Vagina (tissue), 2 donors: ENCODE results near the gene SLC19A3. TPM values are rescaled to one million over a fixed set of nuclear protein-coding genes. Genes with fewer than 3 reads are reported as not detected.

ENCODE experiments used
- DNase-seq, 2 donors: peaks; one replicate each; pipeline ENCODE4 v3.0.0-alpha.2; 2017; ENCODE audit errors: extremely low spot score in 2 of 2
- H3K27ac ChIP-seq: fragments of 200-600 bp; sonication (generic); one replicate; pipeline ENCODE4 v1.5.1; 2019
- H3K27me3 ChIP-seq: fragments of 200-600 bp; sonication (generic); one replicate; pipeline ENCODE4 v1.5.1; 2019
- H3K36me3 ChIP-seq, 2 donors: fragments of 200-600 bp; sonication (generic); one replicate each; pipeline ENCODE4 v1.5.1; 2017 to 2019
- H3K4me1 ChIP-seq: fragments of 200-600 bp; sonication (generic); one replicate; pipeline ENCODE4 v1.5.1; 2019
- H3K4me3 ChIP-seq, 2 donors: fragments of 200-600 bp; sonication (generic); 1 replicate in 1 of 2; 2 replicates in 1 of 2; pipeline ENCODE4 v1.5.1; 2016 to 2019
- H3K9me3 ChIP-seq: fragments of 200-600 bp; sonication (generic); one replicate; pipeline ENCODE4 v1.5.1; 2019
- CTCF ChIP-seq, 3 experiments: fragments of 450-650 bp in 2 of 3; fragments of 200-600 bp in 1 of 3; sonication (generic) in 1 of 3; IDR thresholded peaks; one replicate each; pipeline ENCODE4 v1.5.1; 2017 to 2019; ENCODE audit warnings: antibody characterized with exemption in 3 of 3, mild to moderate bottlenecking in 2 of 3, moderate library complexity in 2 of 3
- POLR2A ChIP-seq, 2 donors: fragments of 450-650 bp; IDR thresholded peaks; one replicate each; pipeline ENCODE4 v1.6.1; 2017; ENCODE audit warnings: antibody characterized with exemption in 2 of 2, mild to moderate bottlenecking in 2 of 2, moderate library complexity in 2 of 2
- POLR2AphosphoS5 ChIP-seq, 2 donors: sonication (generic); formaldehyde crosslinking; IDR thresholded peaks; one replicate each; pipeline ENCODE4 v1.9.0; 2017; ENCODE audit warnings: antibody characterized with exemption in 2 of 2, mild to moderate bottlenecking in 2 of 2, low read depth in 1 of 2; ENCODE audit not compliant: insufficient read depth in 1 of 2
- intact Hi-C: fragments of 100-400 bp; cut with DNase I; formaldehyde crosslinking; loops from one replicate; pipeline ENCODE4 v1.15.1; 2023
- total RNA-seq: library from RNA; depleted of rRNA; stranded (reverse); fragments of >200 nt; gene quantifications from one replicate; pipeline ENCODE4 v1.2.3, GENCODE V29; 2016

Gene SLC19A3
- total RNA-seq, 1 donor from 2014 or later: 7.4 TPM

GRCh38 chr2:227716501-227716900 is 1.3 kb downstream of the SLC19A3 start:
- intact Hi-C loops: no loop called here
- TF ChIP-seq POLR2AphosphoS5 (IDR thresholded peaks at IDR 0.05; ENCODE audit: insufficient read depth in 1 of 2, low read depth in 1 of 2) (no peak), POLR2A (IDR thresholded peaks at IDR 0.05) (no peak), CTCF (IDR thresholded peaks at IDR 0.05) (no peak)
- no peaks in the 10 kb centered on the region for H3K9me3 ChIP-seq

GRCh38 chr2:227713291-227713690 is 4.5 kb downstream of the SLC19A3 start:
- Histone ChIP-seq H3K4me3 (no peak overlapping the region), H3K9me3 (no peaks in the 10 kb centered on the region), H3K27me3 (no peaks in the 10 kb centered on the region), H3K4me1 (peaks cover 6% of the 10 kb centered on the region), H3K27ac (no peak overlapping the region), H3K36me3 (no peaks in the 10 kb centered on the region)
- TF ChIP-seq CTCF (IDR thresholded peaks at IDR 0.05) (no peak), POLR2A (IDR thresholded peaks at IDR 0.05) (no peak), POLR2AphosphoS5 (IDR thresholded peaks at IDR 0.05; ENCODE audit: insufficient read depth in 1 of 2, low read depth in 1 of 2) (no peak)
- intact Hi-C loops: no loop called here
- DNase-seq: no peak

More at GRCh38 chr2:227716501-227716900, 1.3 kb downstream of the SLC19A3 start:
- H3K36me3 ChIP-seq: no peaks in the 10 kb centered on the region
- no peak for DNase-seq
- no peaks in the 10 kb centered on the region for H3K27me3 ChIP-seq
- no peak overlapping the region for H3K27ac ChIP-seq
- peaks cover 14% of the 10 kb centered on the region for H3K4me1 ChIP-seq
- H3K4me3 ChIP-seq: no peak overlapping the region

GRCh38 chr2:227710986-227711385 is 6.8 kb downstream of the SLC19A3 start:
- H3K27me3 ChIP-seq: no peaks in the 10 kb centered on the region
- H3K9me3 ChIP-seq: no peaks in the 10 kb centered on the region
- no peaks in the 10 kb centered on the region for H3K36me3 ChIP-seq
- intact Hi-C loops: no loop called here
- H3K4me1 ChIP-seq: no peaks in the 10 kb centered on the region
- H3K27ac ChIP-seq: no peak overlapping the region
- TF ChIP-seq CTCF (IDR thresholded peaks at IDR 0.05): no peak
- no peak for TF ChIP-seq POLR2AphosphoS5 (IDR thresholded peaks at IDR 0.05; ENCODE audit: insufficient read depth in 1 of 2, low read depth in 1 of 2)
- no peak for TF ChIP-seq POLR2A (IDR thresholded peaks at IDR 0.05)
- H3K4me3 ChIP-seq: no peak overlapping the region
- peak in 1 of 2 donors; percentile 60 for DNase-seq

GRCh38 chr2:227707390-227707789 is 10.4 kb downstream of the SLC19A3 start:
- Histone ChIP-seq H3K4me1 (no peaks in the 10 kb centered on the region), H3K9me3 (no peaks in the 10 kb centered on the region), H3K36me3 (no peaks in the 10 kb centered on the region), H3K4me3 (no peak overlapping the region), H3K27me3 (no peaks in the 10 kb centered on the region), H3K27ac (no peak overlapping the region)
- DNase-seq: no peak
- intact Hi-C loops: no loop called here
- TF ChIP-seq POLR2AphosphoS5 (IDR thresholded peaks at IDR 0.05; ENCODE audit: insufficient read depth in 1 of 2, low read depth in 1 of 2): no peak
- TF ChIP-seq CTCF (IDR thresholded peaks at IDR 0.05): no peak
- TF ChIP-seq POLR2A (IDR thresholded peaks at IDR 0.05): no peak

- intact Hi-C loops: no loop called here
- Histone ChIP-seq H3K27ac (no peak overlapping the region), H3K4me1 (no peaks in the 10 kb centered on the region), H3K36me3 (no peaks in the 10 kb centered on the region), H3K9me3 (no peaks in the 10 kb centered on the region), H3K4me3 (no peak overlapping the region), H3K27me3 (no peaks in the 10 kb centered on the region)
- TF ChIP-seq POLR2A (IDR thresholded peaks at IDR 0.05) (no peak), POLR2AphosphoS5 (IDR thresholded peaks at IDR 0.05; ENCODE audit: insufficient read depth in 1 of 2, low read depth in 1 of 2) (no peak), CTCF (IDR thresholded peaks at IDR 0.05) (no peak)
- DNase-seq: peak in 1 of 2 donors; percentile 75
Measured at GRCh38 chr2:227706859-227707258, 11.0 kb downstream of the SLC19A3 start.
